HG02763 (cell line): ENCODE measurements around the gene TDRD9.
A peak's percentile ranks its signal among the peaks of the same experiment; 100 is the strongest.
"Not testable (repeated sequence)": the region's sequence is repeated elsewhere in the genome, so short reads cannot be mapped to it uniquely, and the experiment has no call there.

Source experiments
- ATAC-seq: cut with Tn5 transposase; IDR thresholded peaks from one replicate; pipeline ENCODE4 v1.9.1; 2021; ENCODE audit warnings: mild to moderate bottlenecking, moderate library complexity; ENCODE audit not compliant: unreplicated experiment

The TDRD9 gene

DNA sequence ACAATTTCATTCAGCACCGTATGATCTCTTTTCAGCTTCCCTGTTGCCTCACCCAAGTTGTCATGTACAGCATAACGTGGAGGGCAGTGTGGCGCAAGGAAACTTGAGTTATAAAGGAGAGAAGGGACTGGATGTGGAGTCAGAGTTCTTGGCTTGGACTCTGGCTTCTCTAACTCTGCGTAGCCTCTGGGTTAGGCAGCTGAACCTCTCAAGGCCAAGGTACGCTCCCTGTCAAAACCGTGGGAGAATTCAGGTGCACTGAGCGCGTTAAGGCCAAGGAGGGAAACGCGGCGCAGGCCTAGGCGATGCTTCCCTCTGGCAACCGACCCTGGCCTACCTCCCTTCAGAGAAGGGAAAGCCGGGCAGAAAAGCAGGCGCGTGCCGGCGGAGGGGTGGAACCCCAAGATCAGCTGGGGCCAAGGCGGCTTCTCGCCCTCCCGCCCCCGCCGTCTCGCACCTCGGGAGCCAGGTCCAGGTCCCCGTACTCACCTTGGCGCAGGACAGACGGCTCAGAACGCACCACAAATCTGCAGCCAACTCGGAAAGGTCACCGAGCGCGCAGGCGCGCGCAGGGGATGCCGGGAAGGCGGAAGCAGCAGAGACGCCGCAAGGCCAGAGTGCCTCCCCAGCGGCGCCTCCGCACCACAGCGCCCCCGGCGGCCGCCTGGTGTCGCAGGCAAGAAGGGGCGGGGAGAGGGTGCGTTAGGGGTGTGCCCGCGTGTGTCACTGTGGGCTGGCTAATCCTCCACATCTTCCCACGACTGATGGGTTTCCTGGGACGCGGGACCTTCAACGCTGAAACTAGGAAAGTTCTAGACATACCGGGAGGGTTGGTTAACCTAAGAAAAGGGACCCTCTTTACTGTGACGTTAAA lies 7.0 kb upstream of the TDRD9 start:
- ATAC-seq = peak; percentile 94

DNA sequence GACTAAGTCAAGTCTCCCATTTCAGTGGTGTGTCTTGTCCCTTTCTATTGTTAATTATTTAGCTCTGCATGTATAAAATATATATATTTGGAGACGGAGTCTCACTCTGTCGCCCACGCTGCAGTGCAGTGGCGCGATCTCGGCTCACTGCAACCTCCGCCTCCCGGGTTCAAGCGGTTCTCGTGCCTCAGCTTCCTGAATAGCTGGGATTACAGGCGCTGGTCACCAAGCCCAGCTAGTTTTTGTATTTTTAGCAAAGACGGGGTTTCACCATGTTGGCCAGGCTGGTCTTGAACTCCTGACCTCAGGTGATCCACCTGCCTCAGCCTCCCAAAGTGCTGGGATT lies 6.4 kb upstream of the TDRD9 start:
- not testable (repeated sequence) for ATAC-seq

DNA sequence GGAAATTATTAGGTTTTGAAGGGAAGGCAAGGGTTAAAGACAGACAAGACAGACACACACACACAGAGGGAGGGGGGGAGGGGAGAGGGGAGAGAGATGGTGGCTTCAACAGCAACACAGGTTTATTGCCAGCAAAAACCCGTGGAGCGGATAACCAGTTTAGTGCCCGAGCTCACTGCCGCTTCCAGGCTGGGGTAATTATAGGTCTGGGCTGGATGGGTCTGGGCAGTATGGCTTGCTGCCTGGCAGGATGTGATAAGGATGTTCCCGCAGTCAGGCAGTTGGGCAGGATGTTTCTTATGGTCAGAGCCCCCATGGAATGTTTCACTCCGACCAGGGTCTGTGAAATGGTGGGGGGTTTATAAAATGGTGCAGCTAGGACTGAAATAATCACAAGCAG lies 4.4 kb upstream of the TDRD9 start:
- ATAC-seq = no peak

DNA sequence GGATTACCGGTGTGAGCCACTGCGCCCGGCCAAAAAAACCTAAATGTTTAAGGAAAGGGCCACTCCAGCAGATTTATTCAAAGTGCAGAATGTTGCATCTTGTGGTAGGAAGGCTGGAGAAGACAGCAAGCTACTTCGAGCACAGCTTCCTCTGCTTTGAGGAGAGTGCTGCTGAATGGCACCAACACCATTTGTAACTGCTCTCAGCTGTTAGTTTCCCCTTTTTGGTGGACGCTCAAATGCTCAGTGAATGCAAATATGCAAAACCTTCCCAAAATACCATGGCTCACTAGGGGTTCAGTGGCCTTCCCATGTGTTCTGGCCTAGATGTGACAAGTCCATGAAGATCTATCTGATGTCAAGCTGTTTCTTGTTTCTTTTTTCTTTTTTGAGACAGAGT lies 2.9 kb upstream of the TDRD9 start:
- ATAC-seq = no peak

DNA sequence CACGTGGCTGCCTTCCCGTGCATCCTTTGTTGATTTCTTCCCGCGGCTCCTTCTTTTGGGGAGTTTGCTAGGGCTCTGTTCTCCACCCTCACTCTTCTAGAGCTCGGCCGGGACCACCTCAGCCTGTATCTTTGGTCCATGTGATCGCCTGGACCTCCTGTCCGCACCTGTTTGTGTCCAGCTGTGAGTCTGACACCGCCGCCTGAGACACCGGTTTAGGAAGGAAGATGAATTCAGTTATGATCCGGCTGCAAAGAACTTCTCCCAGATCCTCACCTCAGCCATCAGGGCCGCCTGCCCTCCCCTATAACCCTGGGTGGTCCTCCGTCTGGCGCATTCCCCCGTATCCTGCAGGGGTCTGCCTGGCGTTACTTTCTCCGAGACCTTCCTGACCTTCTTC lies 690 bp upstream of the TDRD9 start:
- ATAC-seq = no peak

DNA sequence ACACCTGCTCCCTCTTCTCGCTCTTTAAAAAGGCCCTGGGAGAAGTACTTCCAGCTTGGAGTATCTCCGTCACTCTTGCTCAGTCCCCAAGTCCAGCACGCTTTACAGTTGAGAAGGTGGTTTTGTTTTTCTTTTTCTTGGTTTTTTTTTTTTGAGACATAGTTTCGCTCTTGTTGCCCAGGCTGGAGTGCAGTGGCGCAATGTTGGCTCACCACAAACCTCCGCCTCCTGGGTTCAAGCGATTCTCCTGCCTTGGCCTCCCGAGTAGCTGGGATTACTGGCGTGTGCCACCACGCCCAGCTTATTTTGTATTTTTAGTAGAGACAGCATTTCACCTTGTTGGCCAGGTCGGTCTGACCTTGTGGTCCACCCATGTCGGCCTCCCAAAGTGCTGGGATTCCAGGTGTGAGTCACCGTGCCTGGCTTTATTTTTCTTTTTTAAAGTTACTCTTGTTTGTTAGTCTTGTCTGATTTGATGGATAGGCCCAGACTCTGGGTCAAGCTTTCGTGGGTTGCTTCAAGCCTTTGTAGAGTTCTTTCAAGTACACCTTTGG lies 1.9 kb downstream of the TDRD9 start:
- no peak for ATAC-seq

DNA sequence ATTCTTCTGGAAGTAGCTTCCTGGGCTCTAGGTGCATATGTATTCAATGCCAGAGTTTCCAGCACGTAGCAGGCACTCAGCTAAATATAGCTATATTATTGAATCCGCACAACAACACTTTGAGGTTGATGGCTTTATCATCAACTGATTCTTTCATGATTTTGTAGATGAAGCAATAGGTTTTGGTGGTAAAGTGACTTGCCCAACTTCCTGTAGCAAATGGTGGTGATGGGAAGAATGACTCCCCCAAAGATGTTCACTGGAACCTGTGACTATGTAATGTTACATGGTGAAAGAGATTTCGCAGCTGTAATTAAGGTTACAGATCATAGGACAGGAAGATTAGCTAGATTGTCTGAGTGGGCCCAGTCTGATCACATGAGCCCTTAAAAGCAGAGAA lies 3.2 kb downstream of the TDRD9 start:
- no peak for ATAC-seq

DNA sequence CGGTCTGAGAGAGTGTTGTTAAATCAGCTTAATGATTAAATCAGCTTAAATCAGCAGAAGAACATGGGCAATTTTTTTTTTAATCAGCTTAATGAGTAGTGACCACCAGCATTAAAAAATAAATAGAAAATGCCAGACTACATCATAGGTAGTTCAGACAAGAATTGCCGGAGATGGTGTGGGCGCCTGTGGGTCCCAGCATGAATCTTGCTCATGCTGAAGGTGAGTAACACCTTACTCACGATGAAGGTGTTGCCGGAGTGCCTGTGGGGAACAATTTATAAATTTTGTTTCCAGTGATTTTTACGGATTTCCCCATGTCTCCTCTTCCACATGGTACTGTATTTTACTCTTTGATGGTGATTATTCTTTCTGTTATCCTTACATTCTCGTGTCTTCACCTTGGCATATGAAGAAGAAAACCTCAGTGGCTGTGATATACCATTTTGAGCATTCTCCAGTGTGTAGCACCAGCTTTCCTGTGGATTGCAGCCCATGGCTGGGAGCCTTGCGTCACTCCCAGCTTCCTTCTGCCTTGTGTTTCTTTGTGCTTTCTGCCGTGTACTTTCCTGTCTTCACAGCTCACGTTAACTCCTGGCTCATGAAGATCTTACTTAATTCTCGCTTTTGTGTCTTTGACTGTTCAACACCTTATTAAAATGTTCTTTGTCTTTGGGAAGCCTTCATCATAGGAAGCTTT lies 4.7 kb downstream of the TDRD9 start:
- no peak for ATAC-seq

DNA sequence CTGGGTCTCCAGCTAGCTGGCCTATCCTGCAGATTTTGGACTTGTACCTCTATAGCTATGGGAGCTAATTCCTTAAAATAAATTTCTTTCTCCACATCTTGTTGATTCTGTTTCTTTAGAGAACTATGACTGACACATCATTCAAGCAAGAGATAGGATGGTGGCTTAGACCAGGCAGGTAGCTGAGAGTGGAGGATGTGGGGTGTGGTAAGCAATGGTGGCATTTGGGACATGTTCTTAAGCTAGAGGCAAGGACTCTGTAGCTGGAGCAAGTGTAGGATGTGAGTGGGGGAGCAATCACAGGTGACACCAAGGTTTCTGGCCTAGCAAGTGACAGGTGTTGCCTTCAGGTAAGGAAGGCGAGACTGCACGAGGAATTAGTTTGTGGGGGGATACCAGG lies 6.8 kb downstream of the TDRD9 start:
- no peak for ATAC-seq

DNA sequence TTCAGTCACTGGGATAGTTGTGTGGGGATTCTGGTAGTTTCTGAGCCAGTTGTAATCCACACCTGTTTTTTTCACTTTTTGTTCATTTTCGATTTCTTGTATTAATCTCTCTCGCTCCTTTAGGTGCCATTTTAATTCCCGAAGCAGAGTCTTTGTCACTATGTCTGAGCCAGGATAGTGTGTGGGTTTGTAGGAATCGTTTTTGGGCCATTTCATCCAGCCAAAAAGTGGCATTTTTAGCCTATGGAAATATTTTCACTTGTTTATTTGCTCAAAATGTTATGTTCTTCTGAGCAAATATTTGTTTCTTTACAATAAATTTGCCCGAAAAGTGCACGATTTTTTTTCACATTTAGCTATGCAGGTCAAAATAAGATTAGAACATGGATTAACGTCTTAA lies 13.2 kb downstream of the TDRD9 start:
- ATAC-seq = no peak

DNA sequence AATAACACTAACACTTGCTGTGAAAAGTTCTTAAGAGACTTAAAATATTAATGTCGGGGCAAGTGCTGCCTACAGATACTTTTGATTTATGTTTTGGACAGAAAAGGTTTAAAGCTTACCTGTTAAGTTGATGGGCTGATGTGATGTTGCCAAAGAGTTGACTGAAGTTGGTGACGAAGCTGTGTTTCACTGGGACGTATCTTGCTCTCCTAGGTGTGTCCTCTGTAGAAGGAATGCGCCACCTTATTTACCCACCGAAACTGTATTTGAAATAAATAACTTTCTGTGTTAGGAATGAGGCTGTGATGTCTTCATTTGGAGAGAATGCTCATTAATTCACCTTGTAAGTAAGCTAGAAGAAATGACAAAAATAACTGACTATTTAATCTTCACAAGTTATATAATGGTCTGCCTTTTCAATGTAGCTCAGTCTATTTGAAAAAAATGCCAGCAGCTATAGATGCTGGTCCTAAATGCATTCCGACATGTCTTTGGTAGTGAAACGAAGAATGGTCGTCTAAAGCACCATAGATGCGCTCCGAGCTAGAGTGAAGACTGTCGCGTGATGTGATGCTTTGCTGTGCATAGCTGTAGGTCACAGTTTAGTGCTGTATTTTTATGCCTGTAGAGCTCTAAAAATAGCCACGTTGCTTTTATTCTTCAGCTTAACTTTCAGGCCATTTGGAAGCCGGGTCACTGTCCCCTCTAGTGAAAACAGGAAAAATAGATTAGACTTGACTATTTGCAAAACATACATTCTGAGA lies 13.9 kb downstream of the TDRD9 start, which contains the start of gene RD3L:
TSS of gene RD3L (minus strand) at position 557 of the 764 bp plus-strand sequence. CDS start 834 bp downstream, outside the sequence.
- ATAC-seq = no peak

DNA sequence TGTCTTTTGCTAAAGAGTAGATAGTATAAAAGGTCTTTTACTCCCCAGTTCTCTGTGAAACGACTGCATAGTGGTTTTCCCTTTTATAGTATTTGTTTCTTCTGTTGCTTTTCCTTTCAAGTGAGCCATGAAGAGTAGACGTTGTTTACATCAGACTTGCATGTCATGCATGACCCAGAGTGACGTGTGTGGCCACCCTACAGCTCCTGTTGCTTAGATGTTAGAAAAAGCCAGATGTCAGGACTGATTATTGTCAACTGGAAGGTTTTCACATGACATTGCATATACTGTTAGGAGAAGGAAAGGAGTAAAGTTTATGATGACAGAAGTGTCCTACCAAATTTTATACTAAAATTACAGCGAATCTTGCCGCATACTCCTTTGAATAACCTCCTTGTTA lies 15.4 kb downstream of the TDRD9 start:
- no peak for ATAC-seq

DNA sequence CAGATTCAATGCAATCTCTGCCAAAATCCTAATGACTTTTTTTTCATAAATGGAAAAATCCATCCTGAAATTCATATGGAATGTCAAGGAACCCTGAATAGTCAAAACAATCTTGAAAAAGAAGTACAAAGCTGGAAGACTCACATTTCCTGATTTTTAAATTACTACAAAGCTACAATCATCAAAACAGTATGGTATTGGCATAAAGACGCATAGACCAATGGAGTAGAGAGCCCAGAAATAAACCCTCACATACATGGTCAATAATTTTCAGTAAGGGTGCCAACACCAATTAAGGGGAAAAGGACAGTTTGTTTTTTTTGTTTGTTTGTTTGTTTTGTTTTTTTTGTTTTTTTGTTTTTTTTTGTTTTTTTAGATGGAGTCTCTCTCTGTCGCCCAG lies 18.7 kb downstream of the TDRD9 start:
- ATAC-seq = no peak

DNA sequence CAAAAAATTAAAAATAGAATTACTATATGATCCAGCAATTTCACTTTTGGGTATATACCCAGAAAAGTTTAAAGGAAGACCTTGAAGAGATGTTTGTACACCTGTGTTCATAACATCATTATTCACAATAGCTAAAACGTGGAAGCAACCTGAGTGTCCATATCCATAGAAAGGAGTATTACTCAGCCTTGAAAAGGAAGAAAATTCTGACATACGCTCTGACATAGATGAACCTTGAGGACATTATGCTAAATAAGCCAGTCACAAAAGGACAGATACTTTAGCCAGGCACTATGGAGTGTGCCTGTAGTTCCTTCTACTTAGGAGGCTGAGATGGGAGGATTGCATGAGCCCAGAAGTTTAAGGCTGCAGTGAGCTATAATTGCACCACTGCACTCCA lies 20.2 kb downstream of the TDRD9 start:
- no peak for ATAC-seq

DNA sequence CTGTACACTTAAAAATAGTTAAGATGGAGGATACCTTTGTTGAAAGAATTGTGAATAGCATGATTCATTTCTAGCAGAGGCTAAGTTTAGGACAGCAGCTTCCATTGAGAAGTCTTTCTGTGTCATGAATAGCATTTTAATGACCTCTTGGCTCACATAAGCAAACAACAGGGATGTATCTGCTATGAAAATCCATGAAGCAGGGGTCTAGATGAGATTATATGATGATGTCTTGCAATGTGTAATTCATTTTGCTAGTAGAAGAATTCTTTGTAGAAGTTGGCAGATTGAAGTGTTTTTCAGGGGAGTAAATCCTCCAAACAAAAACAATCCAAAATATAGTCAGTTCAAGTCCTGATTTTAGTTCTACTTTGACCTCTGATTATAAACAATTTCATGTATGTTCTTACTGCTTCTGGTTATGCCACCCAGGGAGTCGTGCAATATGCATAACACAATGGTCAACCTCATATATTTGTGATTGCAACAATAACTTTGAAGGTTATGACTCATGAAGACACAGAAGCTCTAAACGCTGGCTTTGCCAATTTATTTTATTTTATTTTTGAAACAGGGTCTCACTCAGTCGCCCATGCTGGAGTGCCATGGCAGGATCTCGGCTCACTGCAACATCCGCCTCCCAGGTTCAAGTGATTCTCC lies 21.0 kb downstream of the TDRD9 start:
- no peak for ATAC-seq

DNA sequence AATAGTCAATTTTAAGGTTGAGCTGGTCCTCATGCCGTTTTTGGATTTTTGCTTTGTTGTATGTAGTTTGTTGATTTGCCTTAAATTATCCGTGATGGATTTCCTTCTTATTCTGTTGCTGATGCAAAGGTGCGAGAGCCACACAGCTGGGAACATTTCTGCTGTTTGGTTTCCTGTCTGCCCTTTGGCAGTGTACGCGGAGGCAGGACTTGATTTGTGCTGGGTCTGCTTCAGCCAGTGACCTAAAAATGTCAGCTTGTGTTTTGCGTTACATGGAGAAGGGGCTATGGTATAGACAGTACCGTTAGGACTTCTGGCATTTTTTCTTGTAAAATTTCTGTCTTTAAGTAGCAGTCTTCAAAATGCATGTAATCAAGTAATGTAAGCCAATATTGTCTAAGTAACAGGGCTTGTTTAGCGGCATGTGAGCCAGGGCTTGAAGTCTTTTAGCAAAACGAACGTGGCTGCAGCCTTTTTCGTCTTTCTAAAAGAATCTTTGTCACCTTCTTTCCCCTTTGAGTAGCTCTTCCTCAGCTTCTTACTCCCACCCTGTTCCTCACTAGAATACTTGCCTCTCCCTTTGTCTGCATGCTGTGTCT lies 32.3 kb downstream of the TDRD9 start:
- ATAC-seq = no peak

DNA sequence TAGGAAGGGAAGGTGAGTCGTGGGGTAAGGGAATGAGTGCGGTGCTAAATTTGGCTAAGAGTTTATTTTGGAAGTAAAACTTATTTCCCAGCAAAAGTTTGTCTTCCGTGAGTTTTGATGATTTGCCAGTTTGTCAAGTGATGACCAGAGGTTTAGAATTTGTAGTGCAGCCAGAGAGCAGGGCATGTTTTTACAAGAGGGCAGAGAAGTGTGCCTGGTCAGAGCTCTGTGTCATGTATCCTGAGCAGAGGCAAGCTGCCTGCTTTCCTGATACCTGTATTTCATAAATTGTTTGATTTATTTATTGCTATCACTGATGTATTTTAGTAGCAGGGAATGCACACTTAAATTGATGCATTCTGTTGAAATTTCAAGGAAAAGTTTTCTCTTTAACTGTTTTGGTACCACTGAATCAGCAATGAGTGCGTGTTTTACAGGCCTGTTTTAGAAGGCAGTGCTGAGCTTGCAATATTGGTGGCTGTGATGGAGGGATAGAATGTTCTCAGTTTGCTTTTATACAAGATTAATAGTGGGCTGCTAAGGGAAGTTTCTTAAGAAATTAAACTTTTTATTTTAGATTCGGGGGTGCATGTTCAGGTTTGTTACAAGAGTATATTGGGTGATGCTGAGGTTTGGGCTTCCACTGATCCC lies 33.8 kb downstream of the TDRD9 start:
- no peak for ATAC-seq

DNA sequence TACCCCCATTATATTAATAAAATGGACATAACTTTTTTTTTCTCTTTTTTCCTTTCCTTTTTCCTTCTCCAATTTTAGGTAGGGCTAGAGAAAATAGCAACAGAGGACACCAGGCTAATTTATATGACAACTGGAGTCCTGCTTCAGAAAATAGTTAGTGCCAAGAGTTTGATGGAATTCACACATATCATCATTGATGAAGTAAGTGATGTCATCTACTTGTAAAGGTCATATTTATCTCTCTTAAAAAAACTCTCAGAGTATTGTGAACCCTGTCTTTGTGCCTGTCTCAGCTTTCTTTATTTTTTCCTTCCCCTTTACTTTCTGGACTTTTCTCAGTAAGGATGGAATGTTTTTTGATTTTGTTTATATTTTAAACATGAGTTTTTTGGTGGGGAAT lies 38.4 kb downstream of the TDRD9 start:
- ATAC-seq = no peak

DNA sequence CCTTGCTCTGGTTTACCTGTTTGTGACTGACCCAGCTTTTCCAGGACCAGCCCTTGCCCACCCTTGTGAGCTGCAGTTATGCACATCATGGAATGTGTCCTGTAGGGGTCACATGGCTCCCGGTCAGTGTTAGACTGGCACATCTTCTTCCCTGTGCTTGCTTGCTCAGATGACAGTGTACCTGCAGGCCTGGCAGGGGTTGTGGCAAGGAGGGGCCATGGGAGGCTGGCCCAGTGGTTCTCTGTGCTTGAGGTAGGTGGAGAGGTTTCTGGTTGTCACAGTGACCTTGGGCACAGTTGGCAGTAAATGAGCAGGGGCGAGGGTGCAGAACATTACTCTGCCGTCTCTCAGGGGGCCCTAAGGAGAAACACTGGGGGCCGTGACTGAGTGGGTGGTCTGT lies 41.7 kb downstream of the TDRD9 start:
- no peak for ATAC-seq

DNA sequence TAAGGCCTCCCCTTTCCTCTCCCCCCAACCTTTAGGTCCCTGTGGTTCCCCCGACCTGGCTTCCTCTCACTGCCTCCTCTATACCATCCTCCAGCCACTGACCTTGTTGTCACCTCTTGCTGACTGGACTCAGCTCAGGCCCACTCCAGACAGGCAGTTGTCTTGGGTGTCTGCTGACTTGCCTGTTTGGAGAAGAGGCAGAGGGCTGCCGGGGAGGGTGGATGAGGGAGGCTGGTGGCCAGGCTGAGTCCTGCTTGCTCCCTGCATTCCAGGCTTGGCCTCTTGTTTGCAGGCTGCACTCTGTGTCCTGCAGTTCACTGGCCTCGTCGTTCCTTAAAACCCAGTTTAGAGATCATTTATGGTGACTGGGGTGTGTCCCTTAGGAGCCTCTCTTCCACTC lies 45.1 kb downstream of the TDRD9 start:
- ATAC-seq = no peak
